Mammary epithelial cell (primary cell): ENCODE results near the gene PLAAT5.

ENCODE experiments used
- EZH2 ChIP-seq: IDR thresholded peaks from 2 replicates; pipeline ENCODE4 v1.6.1; 2012; ENCODE audit warnings: low read length, inconsistent platforms, borderline replicate concordance
- TF ChIP-seq, protein P1 (sequence below), 2 donors: IDR thresholded peaks in 1 of 2; conservative IDR thresholded peaks in 1 of 2; 2 replicates each; pipeline ENCODE4 v1.5.1; 2011 to 2012; ENCODE audit warnings: inconsistent platforms in 2 of 2, low read length in 2 of 2, mild to moderate bottlenecking in 2 of 2, control low read depth in 1 of 2, low read depth in 1 of 2; ENCODE audit not compliant: insufficient read depth in 1 of 2; ENCODE audit errors: extremely low read depth in 1 of 2

DNA sequence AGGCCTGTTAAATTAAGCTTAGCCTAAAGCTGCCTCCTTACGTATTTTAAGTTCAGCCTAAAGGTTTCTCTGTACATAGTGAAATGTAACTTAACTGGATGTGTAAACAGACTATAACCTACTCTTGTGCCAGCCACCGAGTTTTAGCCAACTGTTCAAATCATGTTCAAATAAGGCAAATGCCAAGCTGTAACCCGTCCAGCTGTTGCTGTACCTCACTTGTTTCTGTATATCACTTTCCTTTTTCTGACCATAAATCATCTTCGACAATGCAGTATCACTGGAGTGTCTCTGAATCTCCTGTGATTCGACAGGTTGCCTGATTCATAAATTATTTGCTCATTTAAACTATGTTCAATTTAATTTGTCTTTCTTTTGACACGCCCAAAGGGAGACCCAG, 4.0 kb upstream of the PLAAT5 start:
- TF ChIP-seq, protein P1, sequence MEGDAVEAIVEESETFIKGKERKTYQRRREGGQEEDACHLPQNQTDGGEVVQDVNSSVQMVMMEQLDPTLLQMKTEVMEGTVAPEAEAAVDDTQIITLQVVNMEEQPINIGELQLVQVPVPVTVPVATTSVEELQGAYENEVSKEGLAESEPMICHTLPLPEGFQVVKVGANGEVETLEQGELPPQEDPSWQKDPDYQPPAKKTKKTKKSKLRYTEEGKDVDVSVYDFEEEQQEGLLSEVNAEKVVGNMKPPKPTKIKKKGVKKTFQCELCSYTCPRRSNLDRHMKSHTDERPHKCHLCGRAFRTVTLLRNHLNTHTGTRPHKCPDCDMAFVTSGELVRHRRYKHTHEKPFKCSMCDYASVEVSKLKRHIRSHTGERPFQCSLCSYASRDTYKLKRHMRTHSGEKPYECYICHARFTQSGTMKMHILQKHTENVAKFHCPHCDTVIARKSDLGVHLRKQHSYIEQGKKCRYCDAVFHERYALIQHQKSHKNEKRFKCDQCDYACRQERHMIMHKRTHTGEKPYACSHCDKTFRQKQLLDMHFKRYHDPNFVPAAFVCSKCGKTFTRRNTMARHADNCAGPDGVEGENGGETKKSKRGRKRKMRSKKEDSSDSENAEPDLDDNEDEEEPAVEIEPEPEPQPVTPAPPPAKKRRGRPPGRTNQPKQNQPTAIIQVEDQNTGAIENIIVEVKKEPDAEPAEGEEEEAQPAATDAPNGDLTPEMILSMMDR (conservative IDR thresholded peaks at IDR 0.05 in 1 of 2, IDR thresholded peaks at IDR 0.05 in 1 of 2; ENCODE audit: extremely low read depth in 1 of 2, insufficient read depth in 1 of 2, low read depth in 1 of 2, low read length in 2 of 2) = no peak
- no peak for TF ChIP-seq EZH2
